ENCODE data around the gene KIF5A. TPM values are rescaled to one million over a fixed set of nuclear protein-coding genes. Genes with fewer than 3 reads are reported as not detected.
"Not testable (repeated sequence)": the region's sequence is repeated elsewhere in the genome, so short reads cannot be mapped to it uniquely, and the experiment has no call there.

Gene KIF5A
- total RNA-seq, 1 experiment from 2014 or later = not detected

- DNase-seq (ENCODE audit: low read depth) = no peak
- in situ Hi-C loops (cut with HindIII; ENCODE audit: low pct_unique_long_range_greater_than_20kb, low sequenced_read_pairs) = no loop called here
These were observed 25.0 kb downstream of the KIF5A start for GRCh38 chr12:57574795-57575194.

GRCh38 chr12:57575771-57576612, 26.1 kb downstream of the KIF5A start:
- in situ Hi-C loops (cut with HindIII; ENCODE audit: low pct_unique_long_range_greater_than_20kb, low sequenced_read_pairs) = no loop called here
- DNase-seq (ENCODE audit: low read depth) = no peak

- in situ Hi-C loops (cut with HindIII; ENCODE audit: low pct_unique_long_range_greater_than_20kb, low sequenced_read_pairs) = no loop called here
- DNase-seq (ENCODE audit: low read depth) = no peak
These were observed 26.8 kb downstream of the KIF5A start for GRCh38 chr12:57576613-57577160.

GRCh38 chr12:57577981-57578758, 28.3 kb downstream of the KIF5A start:
- DNase-seq (ENCODE audit: low read depth) = no peak
- in situ Hi-C loops (cut with HindIII; ENCODE audit: low pct_unique_long_range_greater_than_20kb, low sequenced_read_pairs) = no loop called here

GRCh38 chr12:57579011-57579410, 29.2 kb downstream of the KIF5A start:
- DNase-seq (ENCODE audit: low read depth) = no peak
- in situ Hi-C loops (cut with HindIII; ENCODE audit: low pct_unique_long_range_greater_than_20kb, low sequenced_read_pairs) = no loop called here

GRCh38 chr12:57579677-57580465, 30.0 kb downstream of the KIF5A start:
- in situ Hi-C loops (cut with HindIII; ENCODE audit: low pct_unique_long_range_greater_than_20kb, low sequenced_read_pairs) = no loop called here
- DNase-seq (ENCODE audit: low read depth) = no peak

- no peak for DNase-seq (ENCODE audit: low read depth)
- in situ Hi-C loops (cut with HindIII; ENCODE audit: low pct_unique_long_range_greater_than_20kb, low sequenced_read_pairs) = no loop called here
These were observed 30.6 kb downstream of the KIF5A start for GRCh38 chr12:57580466-57580795.

- in situ Hi-C loops (cut with HindIII; ENCODE audit: low pct_unique_long_range_greater_than_20kb, low sequenced_read_pairs) = no loop called here
These were observed 32.0 kb downstream of the KIF5A start for GRCh38 chr12:57581802-57582201.

GRCh38 chr12:57582440-57582839, 32.6 kb downstream of the KIF5A start:
- no peak for DNase-seq (ENCODE audit: low read depth)
- in situ Hi-C loops (cut with HindIII; ENCODE audit: low pct_unique_long_range_greater_than_20kb, low sequenced_read_pairs) = no loop called here

More at GRCh38 chr12:57581802-57582201, 32.0 kb downstream of the KIF5A start:
- DNase-seq (ENCODE audit: low read depth) = no peak

GRCh38 chr12:57583008-57583831, 33.4 kb downstream of the KIF5A start:
- peak; percentile 70 for DNase-seq (ENCODE audit: low read depth)
- in situ Hi-C loops (cut with HindIII; ENCODE audit: low pct_unique_long_range_greater_than_20kb, low sequenced_read_pairs) = no loop called here

GRCh38 chr12:57584050-57584449, 34.2 kb downstream of the KIF5A start:
- DNase-seq (ENCODE audit: low read depth) = no peak
- in situ Hi-C loops (cut with HindIII; ENCODE audit: low pct_unique_long_range_greater_than_20kb, low sequenced_read_pairs) = no loop called here

GRCh38 chr12:57584690-57585089, 34.8 kb downstream of the KIF5A start:
- in situ Hi-C loops (cut with HindIII; ENCODE audit: low pct_unique_long_range_greater_than_20kb, low sequenced_read_pairs) = no loop called here
- no peak for DNase-seq (ENCODE audit: low read depth)

GRCh38 chr12:57585156-57585555, 35.3 kb downstream of the KIF5A start:
- in situ Hi-C loops (cut with HindIII; ENCODE audit: low pct_unique_long_range_greater_than_20kb, low sequenced_read_pairs) = no loop called here
- DNase-seq (ENCODE audit: low read depth) = no peak

GRCh38 chr12:57586128-57586527, 36.3 kb downstream of the KIF5A start:
- in situ Hi-C loops (cut with HindIII; ENCODE audit: low pct_unique_long_range_greater_than_20kb, low sequenced_read_pairs) = no loop called here
- DNase-seq (ENCODE audit: low read depth) = no peak

GRCh38 chr12:57586832-57587429, 37.1 kb downstream of the KIF5A start:
- in situ Hi-C loops (cut with HindIII; ENCODE audit: low pct_unique_long_range_greater_than_20kb, low sequenced_read_pairs) = no loop called here
- DNase-seq (ENCODE audit: low read depth) = no peak

GRCh38 chr12:57588951-57589610, 39.2 kb downstream of the KIF5A start:
- DNase-seq (ENCODE audit: low read depth); in situ Hi-C loops (cut with HindIII; ENCODE audit: low pct_unique_long_range_greater_than_20kb, low sequenced_read_pairs): not testable (repeated sequence)

- DNase-seq (ENCODE audit: low read depth) = no peak
- in situ Hi-C loops (cut with HindIII; ENCODE audit: low pct_unique_long_range_greater_than_20kb, low sequenced_read_pairs) = no loop called here
These were observed 40.6 kb downstream of the KIF5A start for GRCh38 chr12:57590479-57590863.
